ENCODE data around the gene ZNF318.
A peak's percentile ranks its signal among the peaks of the same experiment; 100 is the strongest.
"Not testable (repeated sequence)": the region's sequence is repeated elsewhere in the genome, so short reads cannot be mapped to it uniquely, and the experiment has no call there.

The ZNF318 gene

GRCh38 chr6:43369174-43370002 is at the start of gene ZNF318:
Gene ZNF318 (minus strand): TSS chr6:43369647. CDS start chr6:43369365, 282 bp downstream.
- peak; percentile 96 for DNase-seq

DNA sequence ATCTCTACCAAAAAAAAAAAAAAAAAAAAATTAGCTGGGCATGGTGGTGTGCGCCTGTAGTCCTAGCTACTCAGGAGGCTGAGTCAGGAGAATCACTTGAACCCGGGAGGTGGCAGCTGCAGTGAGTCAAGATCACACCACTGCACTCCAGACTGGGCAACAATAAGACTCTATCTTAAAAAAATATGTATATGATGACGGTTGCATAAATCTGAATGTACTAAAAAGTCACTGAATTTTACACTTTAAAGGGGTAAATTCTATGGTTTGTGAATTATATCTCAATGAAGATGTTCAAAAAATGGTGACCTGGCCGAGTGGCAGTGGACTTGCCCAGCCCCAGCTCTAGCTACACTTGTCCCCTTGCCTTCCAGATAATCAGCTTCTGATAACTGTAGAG is 47.5 kb upstream of the ZNF318 start:
- DNase-seq = no peak

DNA sequence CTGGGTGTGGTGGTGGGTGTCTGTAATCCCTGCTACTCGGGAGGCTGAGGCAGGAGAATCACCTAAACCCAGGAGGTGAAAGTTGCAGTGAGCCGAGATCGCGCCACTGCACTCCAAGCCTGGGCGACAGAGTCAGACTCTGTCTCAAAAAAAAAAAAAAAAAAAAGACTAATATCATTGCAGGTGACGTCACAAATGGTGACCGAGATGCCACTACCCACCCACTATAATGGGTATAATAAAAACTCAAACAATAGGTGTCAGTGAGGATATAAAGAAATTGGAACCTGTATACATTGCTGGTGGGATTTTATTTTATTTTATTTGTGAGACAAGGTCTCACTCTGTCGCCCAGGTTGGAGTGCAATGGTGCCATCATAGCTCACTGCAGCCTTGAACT is 45.8 kb upstream of the ZNF318 start:
- DNase-seq = not testable (repeated sequence)

GRCh38 chr6:43413002-43413401 is 43.6 kb upstream of the ZNF318 start:
- no peak for DNase-seq

DNA sequence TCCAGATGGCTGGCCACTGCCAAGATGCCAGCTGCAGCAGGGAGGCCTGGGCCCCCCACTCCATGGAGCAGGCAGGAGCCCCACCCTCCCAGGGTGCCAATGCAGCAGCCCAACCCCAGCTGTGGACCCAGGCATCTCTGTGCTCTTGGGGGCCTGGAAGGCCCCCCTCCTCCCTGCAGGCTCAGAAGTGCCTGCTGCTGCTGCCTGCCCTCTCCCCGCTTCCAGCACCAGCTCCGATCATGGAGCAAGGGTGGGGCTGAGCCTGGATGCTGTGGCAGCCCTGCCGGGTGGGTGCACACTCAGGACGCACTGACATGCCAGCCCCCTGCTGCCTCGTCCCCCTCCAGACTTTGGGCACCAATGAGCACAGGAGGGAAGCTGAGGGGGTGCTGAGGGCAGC is 43.1 kb upstream of the ZNF318 start:
- DNase-seq = no peak

GRCh38 chr6:43410776-43411175 is 41.3 kb upstream of the ZNF318 start:
- DNase-seq = not testable (repeated sequence)

- DNase-seq = no peak
These were observed 38.8 kb upstream of the ZNF318 start for GRCh38 chr6:43408259-43408658.

- no peak for DNase-seq
These were observed 37.8 kb upstream of the ZNF318 start for GRCh38 chr6:43407296-43407695.

- DNase-seq = no peak
These were observed 35.9 kb upstream of the ZNF318 start for GRCh38 chr6:43405354-43405753.

DNA sequence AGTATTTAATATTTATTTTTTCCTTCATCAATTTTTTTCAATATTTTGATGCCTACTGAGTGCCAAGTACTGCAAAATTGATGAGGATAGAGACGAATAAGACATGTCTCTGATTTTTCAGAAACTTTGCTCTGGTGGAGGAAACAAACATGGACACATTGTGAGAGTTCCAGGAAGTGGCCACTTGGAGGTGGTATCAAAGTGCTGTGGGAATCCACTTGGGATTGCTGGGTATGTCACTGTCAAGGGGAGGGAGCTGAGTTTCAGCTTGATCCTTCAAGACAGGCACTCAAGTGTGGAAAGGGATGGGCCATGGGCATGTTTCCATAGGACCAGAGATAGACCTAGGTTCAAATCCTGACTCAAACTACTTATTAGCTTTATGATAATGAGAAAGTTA is 33.4 kb upstream of the ZNF318 start:
- no peak for DNase-seq

DNA sequence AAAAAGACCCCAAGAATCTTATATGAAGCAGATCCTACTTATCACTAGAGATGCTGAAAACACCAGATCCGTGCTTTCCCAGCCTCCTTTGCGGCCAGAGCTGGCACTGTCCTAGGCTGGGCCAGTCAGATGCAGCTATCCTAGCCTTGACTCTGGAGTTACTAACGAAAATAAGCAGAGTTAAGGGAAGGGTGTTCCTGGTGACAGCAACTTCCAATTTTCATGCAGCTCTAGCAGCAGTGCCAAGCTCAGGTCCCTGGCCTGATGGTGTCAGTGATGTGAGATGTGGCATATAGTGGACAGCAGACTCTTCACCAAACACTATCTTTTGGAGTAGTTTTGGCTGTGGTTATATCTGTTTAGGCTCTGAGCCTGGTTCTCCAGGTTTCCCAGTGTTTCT is 32.3 kb upstream of the ZNF318 start:
- no peak for DNase-seq

GRCh38 chr6:43399932-43400487 is 30.6 kb upstream of the ZNF318 start:
- no peak for DNase-seq

DNA sequence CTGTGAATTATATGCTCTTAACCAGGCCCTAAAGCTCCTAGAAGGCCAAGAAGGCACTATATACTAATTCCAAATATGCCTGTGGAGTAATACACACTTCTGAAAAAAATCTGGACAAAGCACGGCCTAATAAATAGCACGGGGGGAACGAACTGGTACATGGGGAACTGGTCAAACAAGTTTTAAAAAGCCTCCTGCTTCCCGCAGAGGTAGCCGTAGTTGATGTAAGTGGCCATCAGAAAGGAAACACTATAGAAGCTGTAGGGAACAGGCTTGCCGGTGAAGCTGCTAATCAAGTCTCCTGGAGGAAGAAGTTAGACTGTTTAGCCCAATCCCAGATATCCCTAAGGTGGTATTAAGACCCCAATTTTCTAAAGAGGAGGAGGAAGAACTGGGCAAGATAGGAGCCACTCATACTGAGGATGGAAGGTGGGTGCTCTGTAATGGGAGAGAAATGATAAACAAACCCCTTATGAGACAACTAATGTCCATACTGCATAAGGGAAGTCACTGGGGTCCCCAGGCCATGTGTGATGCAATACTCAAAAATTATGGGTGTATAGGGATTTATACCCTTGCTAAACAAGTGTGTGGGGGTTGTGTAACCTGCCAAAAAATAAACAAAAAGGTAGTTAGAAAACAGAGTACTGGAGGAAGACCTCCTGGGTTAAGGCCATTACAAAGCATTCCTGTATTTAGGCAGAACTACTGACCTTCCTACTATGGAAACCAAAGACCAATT is 27.1 kb upstream of the ZNF318 start:
- DNase-seq = no peak

DNA sequence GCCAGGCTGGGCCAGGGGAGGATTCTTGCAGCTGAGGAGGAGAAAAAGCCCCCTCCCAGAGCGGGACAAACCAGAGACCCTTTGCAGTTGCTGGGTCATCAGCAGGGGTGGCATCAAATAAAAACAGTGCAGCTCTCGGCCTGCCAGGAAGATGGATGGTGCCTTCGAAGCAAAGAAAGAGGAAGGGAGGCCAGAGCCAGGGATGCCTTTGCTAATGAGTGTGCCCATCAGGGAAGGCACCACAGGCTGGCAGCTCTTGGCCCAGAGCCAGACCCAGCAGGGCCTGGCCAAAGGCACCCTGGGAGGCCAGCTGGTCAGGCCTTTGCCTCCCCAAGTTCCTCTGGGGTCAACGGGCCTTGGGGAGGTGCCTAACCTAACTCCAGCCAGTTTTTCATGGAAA is 26.3 kb upstream of the ZNF318 start:
- no peak for DNase-seq

DNA sequence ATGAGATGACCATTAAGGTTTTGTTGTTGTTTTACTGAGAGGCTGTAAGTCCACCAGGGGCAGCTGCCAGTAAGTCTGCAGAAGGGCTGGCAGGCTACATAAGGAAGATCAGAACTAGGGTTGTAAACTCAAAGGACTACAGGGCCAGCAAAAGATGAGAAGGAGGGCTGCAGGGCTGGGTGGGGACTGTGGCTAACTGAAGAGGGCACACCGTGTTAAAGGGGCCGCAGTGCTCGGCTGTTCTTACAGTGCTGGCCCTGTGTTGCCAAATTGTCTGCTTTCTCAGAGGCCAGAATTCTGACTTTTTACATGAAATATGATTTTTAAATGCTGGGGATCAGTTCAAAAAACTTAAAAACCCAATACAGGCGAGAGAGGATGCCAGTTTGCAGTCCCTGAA is 25.5 kb upstream of the ZNF318 start:
- DNase-seq = no peak

- DNase-seq = no peak
These were observed 24.2 kb upstream of the ZNF318 start for GRCh38 chr6:43393602-43394001.

DNA sequence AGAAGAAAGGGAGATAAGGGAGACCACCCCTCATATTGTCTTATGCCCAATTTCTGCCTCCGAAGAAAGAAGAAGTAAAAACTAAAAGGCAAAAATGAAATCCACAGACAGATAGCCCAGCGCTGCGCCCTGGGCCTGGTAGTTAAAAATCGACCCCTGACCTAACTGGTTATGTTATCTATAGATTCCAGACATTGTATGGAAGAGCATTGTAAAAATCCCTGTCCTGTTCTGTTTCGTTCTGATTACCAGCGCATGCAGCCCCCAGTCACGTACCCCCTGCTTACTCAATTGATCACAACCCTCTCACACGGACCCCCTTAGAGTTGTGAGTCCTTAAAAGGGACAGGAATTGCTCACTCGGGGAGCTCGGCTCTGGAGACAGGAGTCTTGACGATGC is 23.7 kb upstream of the ZNF318 start:
- not testable (repeated sequence) for DNase-seq

DNA sequence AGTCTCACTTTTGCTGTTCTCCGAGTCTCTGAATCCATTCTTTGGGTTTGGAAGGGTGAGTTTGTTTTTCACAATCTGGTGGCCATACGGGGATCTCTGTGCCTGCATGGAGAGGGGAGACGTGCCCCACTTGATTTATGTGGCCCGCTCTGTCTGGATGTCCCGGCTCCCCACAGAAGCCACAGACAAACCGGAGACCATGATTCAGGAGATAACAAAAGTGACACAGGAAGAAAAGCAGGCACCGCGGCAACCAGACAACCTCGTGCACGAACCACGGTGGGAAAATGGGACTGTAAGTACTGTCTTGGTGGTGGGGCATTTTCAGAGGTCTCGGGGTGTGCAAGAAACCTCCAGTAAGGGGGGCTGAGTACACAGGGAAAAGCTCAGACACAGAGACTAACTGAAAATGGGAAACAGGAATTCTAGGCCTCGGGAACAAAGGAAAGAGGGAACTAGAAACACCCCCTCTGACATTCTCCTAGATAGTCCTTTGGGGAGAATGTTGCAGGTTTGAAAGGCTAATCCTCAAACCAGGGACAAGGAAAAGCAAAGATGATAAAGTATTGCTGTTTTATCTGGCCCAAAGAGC is 22.1 kb upstream of the ZNF318 start:
- DNase-seq = peak; percentile 76

GRCh38 chr6:43390753-43391439 is 21.4 kb upstream of the ZNF318 start:
- DNase-seq = not testable (repeated sequence)

DNA sequence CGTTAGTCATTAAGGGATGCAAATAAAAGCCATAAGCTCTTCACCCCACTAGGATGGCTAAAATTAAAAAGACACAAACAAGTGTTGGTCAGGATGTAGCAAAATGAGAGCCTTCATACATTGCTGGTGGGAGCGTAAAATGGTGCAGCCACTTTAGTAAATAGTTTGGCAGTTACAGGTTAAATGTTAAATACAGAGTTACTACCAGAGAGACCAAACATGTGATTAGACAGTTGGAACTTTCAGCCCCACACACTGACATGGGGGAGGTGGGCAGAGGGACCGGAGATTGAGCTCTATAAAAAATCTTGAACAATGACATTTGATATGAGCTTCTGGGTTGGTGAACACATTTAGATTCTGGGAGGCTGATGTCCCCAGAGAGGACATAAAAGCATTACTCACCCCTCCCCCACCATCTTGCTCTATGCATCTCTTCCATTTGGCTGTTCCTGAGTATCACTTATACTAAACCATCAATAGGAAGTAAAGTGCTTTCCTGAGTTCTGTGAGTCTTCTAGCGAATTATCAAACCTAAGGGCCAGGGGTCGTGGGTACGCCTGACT is 20.4 kb upstream of the ZNF318 start:
- no peak for DNase-seq

DNA sequence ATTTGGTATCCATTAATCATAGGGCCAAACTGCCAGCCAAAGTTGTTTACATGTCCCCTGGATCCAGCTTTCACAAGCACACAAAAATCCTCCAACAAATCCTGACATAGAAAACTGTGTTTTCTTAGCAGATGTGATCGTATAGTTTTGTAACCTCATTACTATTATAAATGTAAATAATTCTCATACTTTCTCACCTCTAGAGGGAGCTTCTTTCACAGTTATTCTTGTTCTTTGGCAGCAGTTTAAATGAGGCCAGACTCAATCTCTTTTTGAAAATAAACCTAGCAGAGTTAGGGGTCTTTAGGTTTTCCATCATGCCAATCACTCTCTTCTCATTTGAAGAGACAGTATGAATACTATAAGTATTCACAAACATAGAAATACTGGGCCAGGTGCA is 17.0 kb upstream of the ZNF318 start:
- peak; percentile 54 for DNase-seq

DNA sequence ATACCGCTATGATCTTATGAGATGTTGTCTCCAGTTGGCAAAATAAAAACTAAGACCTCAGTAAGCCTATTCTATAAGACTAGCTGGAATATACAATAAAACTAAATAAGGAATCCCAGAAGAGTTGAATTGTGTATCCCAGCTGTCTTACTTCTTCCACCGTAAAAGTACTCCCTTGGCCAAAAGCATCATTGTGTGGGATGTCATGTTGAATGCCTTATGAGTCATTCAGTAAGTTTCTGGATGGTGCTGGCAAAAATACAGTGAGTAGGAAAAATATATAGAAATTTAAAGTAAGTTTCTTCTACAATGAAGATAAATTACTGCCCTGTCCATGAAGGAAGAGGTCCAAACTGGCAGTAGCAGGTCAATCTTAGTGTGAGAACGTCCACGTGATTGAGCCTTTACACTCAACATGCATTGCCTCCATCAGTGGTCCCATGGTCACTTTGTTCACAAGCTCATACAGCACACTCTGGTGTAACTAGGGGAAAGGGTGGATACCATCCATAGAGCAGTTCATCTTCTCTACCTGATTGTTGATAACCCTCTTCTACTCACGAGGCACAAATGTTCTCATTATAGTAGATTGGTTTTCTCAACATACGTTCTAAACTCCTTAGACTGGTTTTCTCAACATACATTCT is 13.7 kb upstream of the ZNF318 start:
- DNase-seq = no peak
